Mucosa of rectum (tissue), 2 donors: ENCODE data around the gene YEATS2.

ENCODE experiments used
- H3K27ac ChIP-seq, 2 donors: one replicate each; pipeline ENCODE4 v1.7.0; 2013; ENCODE audit warnings: inconsistent platforms in 2 of 2, low read depth in 2 of 2, low read length in 2 of 2
- H3K27me3 ChIP-seq, 2 donors: one replicate each; pipeline ENCODE4 v1.7.0; 2013; ENCODE audit warnings: low read length in 2 of 2; ENCODE audit not compliant: control insufficient read depth in 2 of 2, insufficient read depth in 2 of 2
- H3K36me3 ChIP-seq, 2 donors: one replicate each; pipeline ENCODE4 v1.7.0; 2013; ENCODE audit warnings: low read length in 2 of 2; ENCODE audit not compliant: control insufficient read depth in 2 of 2, insufficient read depth in 2 of 2
- H3K4me1 ChIP-seq, 2 donors: one replicate each; pipeline ENCODE4 v1.7.0; 2013; ENCODE audit warnings: low read length in 2 of 2, mild to moderate bottlenecking in 1 of 2; ENCODE audit not compliant: control insufficient read depth in 2 of 2, insufficient read depth in 2 of 2
- H3K4me3 ChIP-seq, 2 donors: one replicate each; pipeline ENCODE4 v1.7.0; 2013; ENCODE audit warnings: low read length in 2 of 2
- H3K9ac ChIP-seq, 2 donors: one replicate each; pipeline ENCODE4 v1.7.0; 2013; ENCODE audit warnings: low read length in 2 of 2, low read depth in 1 of 2, mild to moderate bottlenecking in 1 of 2
- H3K9me3 ChIP-seq, 2 donors: one replicate each; pipeline ENCODE4 v1.7.0; 2013; ENCODE audit warnings: low read length in 2 of 2; ENCODE audit not compliant: control insufficient read depth in 2 of 2
- donor health status: healthy.
- donor health status: Normal muscosa, but diverticular disease.

Gene YEATS2

GRCh38 chr3:183790700-183791099 is 93.1 kb downstream of the YEATS2 start:
- H3K27me3 ChIP-seq = no peaks in the 10 kb centered on the region
- no peak overlapping the region for H3K27ac ChIP-seq
- no peaks in the 10 kb centered on the region for H3K4me1 ChIP-seq
- H3K36me3 ChIP-seq = peaks cover 30 to 40% of the 10 kb centered on the region in 2 donors
- H3K9ac ChIP-seq = no peak overlapping the region
- H3K9me3 ChIP-seq = no peaks in the 10 kb centered on the region
- H3K4me3 ChIP-seq = no peak overlapping the region

GRCh38 chr3:183792976-183793375 is 95.4 kb downstream of the YEATS2 start:
- no peak overlapping the region for H3K9ac ChIP-seq
- H3K9me3 ChIP-seq = no peaks in the 10 kb centered on the region
- H3K27me3 ChIP-seq = no peaks in the 10 kb centered on the region
- no peaks in the 10 kb centered on the region for H3K4me1 ChIP-seq
- H3K4me3 ChIP-seq = no peak overlapping the region
- peaks cover 23 to 26% of the 10 kb centered on the region in 2 donors for H3K36me3 ChIP-seq
- no peak overlapping the region for H3K27ac ChIP-seq

- Histone ChIP-seq H3K4me1 (no peaks in the 10 kb centered on the region), H3K9me3 (no peaks in the 10 kb centered on the region), H3K27me3 (no peaks in the 10 kb centered on the region), H3K9ac (no peak overlapping the region), H3K4me3 (no peak overlapping the region), H3K27ac (no peak overlapping the region), H3K36me3 (peaks cover 28 to 30% of the 10 kb centered on the region in 2 donors)
These were observed 96.9 kb downstream of the YEATS2 start for GRCh38 chr3:183794452-183794851.

- Histone ChIP-seq H3K27me3 (no peaks in the 10 kb centered on the region), H3K36me3 (peaks cover 26 to 36% of the 10 kb centered on the region in 2 donors), H3K4me3 (no peak overlapping the region), H3K4me1 (no peaks in the 10 kb centered on the region), H3K9ac (no peak overlapping the region), H3K9me3 (no peaks in the 10 kb centered on the region), H3K27ac (no peak overlapping the region)
These were observed 98.8 kb downstream of the YEATS2 start for GRCh38 chr3:183796372-183796771.

GRCh38 chr3:183797996-183798395 is 100.4 kb downstream of the YEATS2 start:
- no peak overlapping the region for H3K9ac ChIP-seq
- H3K4me3 ChIP-seq = no peak overlapping the region
- H3K27me3 ChIP-seq = no peaks in the 10 kb centered on the region
- peaks cover 31 to 43% of the 10 kb centered on the region in 2 donors for H3K36me3 ChIP-seq
- H3K9me3 ChIP-seq = no peaks in the 10 kb centered on the region
- H3K4me1 ChIP-seq = no peaks in the 10 kb centered on the region
- H3K27ac ChIP-seq = no peak overlapping the region

- no peak overlapping the region for H3K9ac ChIP-seq
- H3K4me3 ChIP-seq = no peak overlapping the region
- no peaks in the 10 kb centered on the region for H3K27me3 ChIP-seq
- no peak overlapping the region for H3K27ac ChIP-seq
- no peaks in the 10 kb centered on the region for H3K9me3 ChIP-seq
- H3K4me1 ChIP-seq = no peaks in the 10 kb centered on the region
- H3K36me3 ChIP-seq = peaks cover 35 to 53% of the 10 kb centered on the region in 2 donors
These were observed 101.9 kb downstream of the YEATS2 start for GRCh38 chr3:183799461-183799860.

GRCh38 chr3:183800243-183800863 is 102.8 kb downstream of the YEATS2 start:
- Histone ChIP-seq H3K27me3 (no peaks in the 10 kb centered on the region), H3K9ac (no peak overlapping the region), H3K4me1 (no peaks in the 10 kb centered on the region), H3K4me3 (no peak overlapping the region), H3K9me3 (no peaks in the 10 kb centered on the region), H3K27ac (no peak overlapping the region), H3K36me3 (peaks cover 35 to 54% of the 10 kb centered on the region in 2 donors)

GRCh38 chr3:183801601-183802000 is 104.0 kb downstream of the YEATS2 start:
- no peaks in the 10 kb centered on the region for H3K4me1 ChIP-seq
- no peaks in the 10 kb centered on the region for H3K27me3 ChIP-seq
- no peak overlapping the region for H3K9ac ChIP-seq
- no peaks in the 10 kb centered on the region for H3K9me3 ChIP-seq
- no peak overlapping the region for H3K4me3 ChIP-seq
- H3K27ac ChIP-seq = no peak overlapping the region
- peaks cover 41 to 63% of the 10 kb centered on the region in 2 donors for H3K36me3 ChIP-seq

GRCh38 chr3:183802989-183803388 is 105.4 kb downstream of the YEATS2 start:
- Histone ChIP-seq H3K27me3 (no peaks in the 10 kb centered on the region), H3K9me3 (no peaks in the 10 kb centered on the region), H3K4me1 (no peaks in the 10 kb centered on the region), H3K9ac (no peak overlapping the region), H3K4me3 (no peak overlapping the region), H3K36me3 (peaks cover 52 to 73% of the 10 kb centered on the region in 2 donors), H3K27ac (no peak overlapping the region)

GRCh38 chr3:183807209-183807728 is 109.7 kb downstream of the YEATS2 start:
- no peak overlapping the region for H3K9ac ChIP-seq
- H3K27ac ChIP-seq = no peak overlapping the region

More at GRCh38 chr3:183807209-183807728, 109.7 kb downstream of the YEATS2 start:
- Histone ChIP-seq H3K27me3 (no peaks in the 10 kb centered on the region), H3K36me3 (peaks cover 48 to 67% of the 10 kb centered on the region in 2 donors), H3K4me1 (peaks cover 0 to 2% of the 10 kb centered on the region in 2 donors), H3K4me3 (no peak overlapping the region), H3K9me3 (no peaks in the 10 kb centered on the region)
